ENCODE results near the gene RPH3AL.

Gene RPH3AL

DNA sequence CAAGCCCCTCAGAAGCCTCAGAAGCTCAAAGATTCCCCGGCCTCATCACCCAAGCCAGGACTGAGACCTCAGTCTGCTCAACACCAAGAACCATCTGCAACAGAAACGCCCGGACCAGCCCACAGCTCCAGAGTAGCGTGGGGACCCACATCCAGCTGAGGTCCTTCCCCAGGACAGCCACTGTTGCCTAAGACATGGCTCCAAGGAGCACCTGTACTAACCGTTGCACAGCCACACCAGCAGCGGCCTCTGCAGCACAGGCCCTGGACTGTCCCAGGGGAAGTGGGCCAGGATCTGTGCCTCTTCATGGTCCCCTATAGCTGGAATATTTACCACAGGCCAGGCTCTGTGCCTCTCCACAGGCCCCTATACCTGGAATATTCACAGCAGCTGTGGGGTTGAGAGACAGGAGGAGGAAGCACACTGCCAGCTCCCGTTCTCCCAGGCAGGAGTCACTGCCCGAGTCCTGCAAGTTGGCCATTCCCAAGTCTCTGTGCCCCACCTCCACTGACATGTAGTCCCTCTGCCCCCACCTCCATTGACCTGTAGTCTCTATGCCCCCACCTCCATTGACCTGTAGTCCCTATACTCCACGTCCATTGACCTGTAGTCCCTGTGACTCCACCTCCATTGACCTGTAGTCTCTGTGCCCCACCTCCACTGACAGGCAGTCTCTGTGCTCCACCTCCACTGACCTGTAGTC is 38.5 kb downstream of the RPH3AL start:
- no peak for DNase-seq (ENCODE audit: low read depth)
- TF ChIP-seq, protein P1, sequence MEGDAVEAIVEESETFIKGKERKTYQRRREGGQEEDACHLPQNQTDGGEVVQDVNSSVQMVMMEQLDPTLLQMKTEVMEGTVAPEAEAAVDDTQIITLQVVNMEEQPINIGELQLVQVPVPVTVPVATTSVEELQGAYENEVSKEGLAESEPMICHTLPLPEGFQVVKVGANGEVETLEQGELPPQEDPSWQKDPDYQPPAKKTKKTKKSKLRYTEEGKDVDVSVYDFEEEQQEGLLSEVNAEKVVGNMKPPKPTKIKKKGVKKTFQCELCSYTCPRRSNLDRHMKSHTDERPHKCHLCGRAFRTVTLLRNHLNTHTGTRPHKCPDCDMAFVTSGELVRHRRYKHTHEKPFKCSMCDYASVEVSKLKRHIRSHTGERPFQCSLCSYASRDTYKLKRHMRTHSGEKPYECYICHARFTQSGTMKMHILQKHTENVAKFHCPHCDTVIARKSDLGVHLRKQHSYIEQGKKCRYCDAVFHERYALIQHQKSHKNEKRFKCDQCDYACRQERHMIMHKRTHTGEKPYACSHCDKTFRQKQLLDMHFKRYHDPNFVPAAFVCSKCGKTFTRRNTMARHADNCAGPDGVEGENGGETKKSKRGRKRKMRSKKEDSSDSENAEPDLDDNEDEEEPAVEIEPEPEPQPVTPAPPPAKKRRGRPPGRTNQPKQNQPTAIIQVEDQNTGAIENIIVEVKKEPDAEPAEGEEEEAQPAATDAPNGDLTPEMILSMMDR (IDR thresholded peaks at IDR 0.05; ENCODE audit: low read depth, low read length): no peak
- TF ChIP-seq, protein P2, sequence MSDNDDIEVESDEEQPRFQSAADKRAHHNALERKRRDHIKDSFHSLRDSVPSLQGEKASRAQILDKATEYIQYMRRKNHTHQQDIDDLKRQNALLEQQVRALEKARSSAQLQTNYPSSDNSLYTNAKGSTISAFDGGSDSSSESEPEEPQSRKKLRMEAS (IDR thresholded peaks at IDR 0.05; ENCODE audit: low read depth, low read length): no peak
- TF ChIP-seq MYC (IDR thresholded peaks at IDR 0.05; ENCODE audit: low read depth, low read length) (no peak), POLR2A (IDR thresholded peaks at IDR 0.05; ENCODE audit: extremely low read depth, insufficient read length) (no peak)

DNA sequence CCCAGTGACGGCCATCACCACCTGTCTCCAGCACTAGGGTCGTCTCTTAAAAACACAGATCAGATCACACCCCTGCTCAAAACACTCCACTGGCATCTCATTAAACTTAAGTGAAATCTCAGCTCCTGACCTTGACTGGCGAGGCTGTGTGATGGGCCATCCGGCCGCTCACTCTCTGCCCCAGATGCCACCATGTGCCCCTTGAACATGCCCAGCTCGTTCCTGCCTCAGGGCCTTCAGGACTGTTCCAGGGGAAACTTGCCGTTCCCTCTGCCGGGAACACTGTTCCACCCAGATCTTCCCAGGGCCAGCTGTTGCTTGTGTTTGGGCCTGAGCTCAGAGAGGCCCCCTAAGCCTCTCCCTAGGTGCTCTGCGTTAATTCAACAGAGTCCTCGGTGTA is 39.4 kb downstream of the RPH3AL start:
- no peak for TF ChIP-seq POLR2A (IDR thresholded peaks at IDR 0.05; ENCODE audit: extremely low read depth, insufficient read length)
- no peak for TF ChIP-seq MYC (IDR thresholded peaks at IDR 0.05; ENCODE audit: low read depth, low read length)
- TF ChIP-seq, protein P1 (IDR thresholded peaks at IDR 0.05; ENCODE audit: low read depth, low read length): no peak
- TF ChIP-seq, protein P2 (IDR thresholded peaks at IDR 0.05; ENCODE audit: low read depth, low read length): no peak
- no peak overlapping the region for H3K4me3 ChIP-seq (ENCODE audit: low read depth, low read length)
- DNase-seq (ENCODE audit: low read depth): no peak

More for the DNA sequence above, 38.5 kb downstream of the RPH3AL start:
- H3K4me3 ChIP-seq (ENCODE audit: low read depth, low read length): no peak overlapping the region

DNA sequence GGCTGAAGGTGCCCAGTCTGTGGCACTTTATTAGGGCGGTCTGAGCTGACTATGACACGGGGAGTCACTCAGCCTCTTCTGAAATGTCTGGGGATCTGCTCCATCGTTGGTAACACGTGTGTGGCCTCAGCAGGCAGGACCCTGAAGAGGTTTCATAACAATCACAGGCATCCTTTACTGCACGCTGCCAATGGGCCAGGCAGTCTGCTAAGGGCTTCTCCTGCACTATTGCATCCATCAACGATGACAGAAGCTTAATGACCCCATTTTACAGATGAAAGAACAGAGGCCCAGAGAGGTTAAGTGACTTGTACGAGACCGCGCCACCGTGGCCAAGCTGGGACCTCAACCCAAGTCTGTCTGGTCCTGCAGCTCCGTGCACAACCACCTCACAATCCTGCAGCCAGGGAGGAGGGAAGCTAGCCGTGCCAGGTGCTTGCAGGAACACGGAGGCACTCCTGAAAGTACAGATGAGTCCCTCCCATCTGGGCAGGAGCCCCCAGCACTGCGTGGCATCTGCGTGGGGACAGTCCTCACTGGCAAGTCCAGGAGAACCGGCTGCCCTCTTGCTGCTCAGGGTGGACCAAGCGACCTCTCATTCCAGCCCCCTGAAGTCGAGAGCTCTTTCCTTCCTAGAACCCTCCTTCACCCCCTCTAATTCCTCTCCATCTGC is 40.0 kb downstream of the RPH3AL start:
- TF ChIP-seq, protein P2 (IDR thresholded peaks at IDR 0.05; ENCODE audit: low read depth, low read length): no peak
- TF ChIP-seq, protein P1 (IDR thresholded peaks at IDR 0.05; ENCODE audit: low read depth, low read length): no peak
- no peak for TF ChIP-seq MYC (IDR thresholded peaks at IDR 0.05; ENCODE audit: low read depth, low read length)
- no peak for TF ChIP-seq POLR2A (IDR thresholded peaks at IDR 0.05; ENCODE audit: extremely low read depth, insufficient read length)
- no peak for DNase-seq (ENCODE audit: low read depth)
- H3K4me3 ChIP-seq (ENCODE audit: low read depth, low read length): no peak overlapping the region

DNA sequence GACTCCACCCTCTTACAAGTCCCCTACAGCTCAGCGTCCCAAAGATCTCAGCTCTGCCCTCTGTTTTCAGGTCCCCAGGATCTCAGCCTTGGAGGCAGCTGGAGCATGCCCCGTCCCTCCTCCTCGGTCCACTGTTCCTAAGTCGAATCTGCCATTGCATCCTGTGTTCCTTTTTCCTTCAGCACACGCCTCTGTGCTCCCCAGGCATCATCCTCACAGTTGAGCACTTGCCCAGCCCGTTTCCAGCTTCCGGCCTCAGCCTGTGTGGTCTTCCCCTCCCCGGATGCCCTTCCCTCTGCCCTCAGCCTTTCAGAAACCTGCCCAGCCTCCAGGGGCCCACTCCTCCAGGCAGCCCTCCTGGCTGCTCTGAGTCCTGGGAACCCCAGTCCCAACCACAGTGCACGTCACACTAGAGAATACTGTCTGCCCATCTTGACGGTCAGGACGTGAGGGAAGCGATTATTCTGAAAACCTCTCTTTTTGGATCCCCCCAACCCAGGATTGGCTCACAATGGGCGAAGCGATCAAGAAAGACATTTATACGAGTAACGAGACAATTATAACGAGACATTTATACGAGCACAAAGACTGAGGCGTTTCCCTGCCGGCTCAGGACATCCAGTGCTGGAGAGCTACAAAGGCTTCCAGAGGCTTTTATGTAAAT is 41.4 kb downstream of the RPH3AL start:
- DNase-seq (ENCODE audit: low read depth): no peak
- no peak overlapping the region for H3K4me3 ChIP-seq (ENCODE audit: low read depth, low read length)
- TF ChIP-seq POLR2A (IDR thresholded peaks at IDR 0.05; ENCODE audit: extremely low read depth, insufficient read length): no peak
- TF ChIP-seq, protein P1 (IDR thresholded peaks at IDR 0.05; ENCODE audit: low read depth, low read length): no peak
- TF ChIP-seq, protein P2 (IDR thresholded peaks at IDR 0.05; ENCODE audit: low read depth, low read length): no peak
- TF ChIP-seq MYC (IDR thresholded peaks at IDR 0.05; ENCODE audit: low read depth, low read length): no peak

DNA sequence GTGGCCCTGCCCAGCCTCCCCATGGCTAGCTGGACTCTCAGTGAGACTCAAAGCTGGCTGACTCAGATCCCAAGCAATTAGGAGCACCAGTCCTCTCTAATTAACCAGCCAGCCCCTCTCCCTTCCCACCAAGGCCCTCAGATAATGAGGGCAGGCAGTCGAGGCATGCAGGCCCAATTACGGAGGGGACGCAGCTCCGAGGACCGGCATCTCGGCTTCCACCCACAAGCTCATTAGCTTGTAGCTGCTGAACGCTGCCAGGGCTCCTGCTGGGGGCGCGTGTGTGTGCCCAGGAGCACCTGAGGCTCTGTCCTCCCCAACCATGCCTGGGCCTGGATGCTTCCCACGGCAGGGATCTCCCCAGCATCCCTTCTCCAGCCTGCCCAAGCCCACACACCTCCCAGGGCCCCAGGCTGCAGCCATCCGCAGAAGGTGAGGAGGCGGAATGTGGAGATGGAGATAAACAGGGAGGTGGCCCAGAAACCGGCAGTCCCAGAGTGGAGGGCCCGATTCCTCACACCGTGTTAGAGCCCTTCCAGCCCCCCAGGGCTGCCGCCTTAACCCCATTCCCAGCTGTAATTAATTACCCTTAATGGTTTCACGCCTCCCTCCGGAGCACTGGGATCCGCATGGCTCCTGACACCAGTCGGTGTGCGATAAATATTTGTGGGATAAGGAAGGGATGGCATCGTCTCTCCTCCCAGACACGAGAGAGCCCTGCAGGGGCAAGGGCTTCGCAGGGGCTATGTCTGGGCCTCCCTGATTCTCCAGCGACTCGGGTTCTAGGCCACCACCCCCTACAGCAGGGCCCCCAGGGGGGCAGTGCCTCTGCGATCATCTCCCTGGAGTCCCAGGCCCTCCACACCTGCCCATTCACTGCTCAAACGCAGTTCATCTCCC is 42.2 kb downstream of the RPH3AL start:
- TF ChIP-seq, protein P2 (IDR thresholded peaks at IDR 0.05; ENCODE audit: low read depth, low read length): no peak
- TF ChIP-seq POLR2A (IDR thresholded peaks at IDR 0.05; ENCODE audit: extremely low read depth, insufficient read length) (no peak), MYC (IDR thresholded peaks at IDR 0.05; ENCODE audit: low read depth, low read length) (no peak)
- TF ChIP-seq, protein P1 (IDR thresholded peaks at IDR 0.05; ENCODE audit: low read depth, low read length): no peak
- no peak for DNase-seq (ENCODE audit: low read depth)
- H3K4me3 ChIP-seq (ENCODE audit: low read depth, low read length): no peak overlapping the region

Data from NB4 (cell line).